Measurements from ENCODE around the gene AGAP3.

AGAP3 gene

DNA sequence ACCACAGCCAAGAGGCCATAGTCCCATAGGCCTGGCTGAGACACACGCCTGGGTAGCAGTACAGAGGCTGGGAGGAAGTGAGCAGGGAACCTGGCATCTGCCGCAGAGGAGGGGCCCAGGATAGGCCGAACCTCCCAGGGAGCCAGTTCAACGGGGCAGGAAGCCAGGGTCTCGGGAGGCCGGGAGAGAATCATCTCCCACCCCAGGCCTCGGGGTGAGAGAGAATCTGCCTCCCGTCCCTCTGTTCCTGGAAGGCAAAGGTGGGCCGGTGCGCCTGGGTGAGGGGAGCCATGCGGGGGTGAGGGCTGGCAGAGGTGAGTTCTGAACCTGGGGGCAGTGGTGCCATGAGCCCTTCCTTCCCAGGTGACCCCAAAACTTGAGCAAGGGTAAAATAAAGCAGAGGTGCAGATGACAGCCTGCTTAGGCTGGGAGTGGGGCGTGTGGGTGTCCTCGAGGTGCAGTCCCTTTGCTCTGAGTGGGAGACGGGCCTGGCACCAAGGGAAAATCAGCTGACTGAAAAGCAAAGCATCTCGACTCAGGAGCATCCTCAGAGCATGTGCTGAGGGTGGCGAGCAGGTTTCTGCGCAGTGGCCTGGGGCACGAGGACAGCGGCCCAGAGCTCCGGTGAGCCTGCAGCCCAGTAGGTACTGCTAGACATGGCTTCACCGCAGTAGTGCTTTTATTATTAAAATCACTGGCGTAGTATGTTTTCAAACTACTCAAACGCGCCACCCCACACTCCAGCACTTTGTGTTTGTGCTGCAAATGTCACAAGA is 15.5 kb downstream of the AGAP3 start:
- H3K27ac ChIP-seq: no peak overlapping the region
- TF ChIP-seq, protein P1, sequence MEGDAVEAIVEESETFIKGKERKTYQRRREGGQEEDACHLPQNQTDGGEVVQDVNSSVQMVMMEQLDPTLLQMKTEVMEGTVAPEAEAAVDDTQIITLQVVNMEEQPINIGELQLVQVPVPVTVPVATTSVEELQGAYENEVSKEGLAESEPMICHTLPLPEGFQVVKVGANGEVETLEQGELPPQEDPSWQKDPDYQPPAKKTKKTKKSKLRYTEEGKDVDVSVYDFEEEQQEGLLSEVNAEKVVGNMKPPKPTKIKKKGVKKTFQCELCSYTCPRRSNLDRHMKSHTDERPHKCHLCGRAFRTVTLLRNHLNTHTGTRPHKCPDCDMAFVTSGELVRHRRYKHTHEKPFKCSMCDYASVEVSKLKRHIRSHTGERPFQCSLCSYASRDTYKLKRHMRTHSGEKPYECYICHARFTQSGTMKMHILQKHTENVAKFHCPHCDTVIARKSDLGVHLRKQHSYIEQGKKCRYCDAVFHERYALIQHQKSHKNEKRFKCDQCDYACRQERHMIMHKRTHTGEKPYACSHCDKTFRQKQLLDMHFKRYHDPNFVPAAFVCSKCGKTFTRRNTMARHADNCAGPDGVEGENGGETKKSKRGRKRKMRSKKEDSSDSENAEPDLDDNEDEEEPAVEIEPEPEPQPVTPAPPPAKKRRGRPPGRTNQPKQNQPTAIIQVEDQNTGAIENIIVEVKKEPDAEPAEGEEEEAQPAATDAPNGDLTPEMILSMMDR (conservative IDR thresholded peaks at IDR 0.05): no peak

DNA sequence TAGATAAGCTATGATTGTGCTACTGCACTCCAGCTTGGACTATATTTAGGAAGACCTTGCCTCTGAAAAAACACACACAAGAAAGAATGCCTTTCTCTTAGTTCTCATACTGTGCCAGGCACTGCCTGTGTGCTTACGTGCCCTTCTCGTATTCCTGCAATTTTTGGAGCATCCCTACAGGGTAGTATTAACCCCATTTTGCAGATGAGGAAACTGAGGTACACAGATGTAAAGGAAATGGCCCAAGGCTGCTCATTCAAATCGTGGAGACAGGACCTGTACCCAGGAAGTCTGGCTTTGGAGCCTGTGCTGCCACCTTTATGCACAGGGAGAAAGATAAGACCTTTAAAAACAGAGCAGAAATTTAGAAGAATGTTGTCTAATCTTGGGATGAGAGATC is 16.7 kb downstream of the AGAP3 start:
- H3K27ac ChIP-seq: no peak overlapping the region
- TF ChIP-seq, protein P1 (conservative IDR thresholded peaks at IDR 0.05): no peak
- TF ChIP-seq ZFX (IDR thresholded peaks at IDR 0.05): no peak

DNA sequence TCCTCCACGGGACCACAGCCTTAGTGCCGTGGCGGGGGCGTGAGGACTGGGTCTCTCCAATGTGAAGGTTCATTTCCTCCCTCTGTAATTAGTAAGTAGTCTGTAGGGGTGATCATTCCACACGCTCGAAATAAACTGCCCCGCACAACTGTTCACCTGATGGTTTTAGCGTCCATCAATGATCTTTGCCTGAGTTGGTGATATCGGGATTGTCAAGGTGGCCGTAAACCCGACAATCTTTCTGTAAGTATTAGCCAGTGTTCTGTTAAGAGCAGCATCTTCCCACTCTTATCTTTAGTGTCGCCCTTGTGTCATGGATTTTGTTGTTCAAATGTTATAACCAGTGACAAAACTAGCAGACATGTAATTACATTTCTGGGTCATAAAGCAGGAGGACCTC is 17.7 kb downstream of the AGAP3 start:
- TF ChIP-seq ZFX (IDR thresholded peaks at IDR 0.05): no peak
- TF ChIP-seq, protein P1 (conservative IDR thresholded peaks at IDR 0.05): no peak
- H3K27ac ChIP-seq: no peak overlapping the region

DNA sequence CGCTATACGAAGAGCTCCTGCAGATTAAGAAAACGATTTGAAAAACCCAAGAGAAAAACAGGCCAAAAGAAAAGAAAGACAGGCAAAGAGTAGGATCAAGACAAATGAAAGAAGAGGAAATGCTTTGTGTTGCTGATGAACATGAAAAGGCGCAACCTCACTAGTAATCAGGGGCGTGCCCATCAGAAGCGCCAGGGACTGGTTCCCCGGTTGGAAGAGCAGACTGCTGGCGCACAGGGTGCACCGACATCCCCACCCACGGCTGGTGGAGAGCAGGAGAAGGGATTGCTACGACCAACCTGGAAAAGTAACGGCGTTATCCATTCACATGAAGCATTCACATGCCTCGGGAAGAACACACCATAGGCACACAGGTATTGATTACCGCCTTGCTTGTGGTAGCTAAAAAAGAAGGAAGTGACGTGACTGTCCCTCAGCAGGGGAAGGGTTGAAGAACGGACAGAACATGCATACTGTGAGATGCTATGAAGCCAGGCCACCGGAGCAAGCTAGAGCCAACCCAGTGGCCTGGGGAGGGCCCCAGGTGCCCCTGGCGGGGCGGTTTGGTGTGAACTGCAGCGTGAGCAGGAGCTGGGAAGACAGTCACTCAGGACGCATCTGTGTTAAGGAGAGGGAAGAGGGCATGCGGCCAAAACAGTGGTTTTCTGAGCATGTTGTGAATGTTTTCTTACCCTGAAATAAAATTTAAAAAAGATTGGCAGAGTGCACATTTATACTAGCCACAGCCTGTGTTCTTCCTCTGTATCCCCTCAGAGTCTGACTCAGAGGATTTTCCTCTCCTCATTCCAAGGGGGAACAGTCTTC is 18.3 kb downstream of the AGAP3 start:
- TF ChIP-seq, protein P1 (conservative IDR thresholded peaks at IDR 0.05): no peak
- TF ChIP-seq ZFX (IDR thresholded peaks at IDR 0.05): no peak
- H3K27ac ChIP-seq: no peak overlapping the region

DNA sequence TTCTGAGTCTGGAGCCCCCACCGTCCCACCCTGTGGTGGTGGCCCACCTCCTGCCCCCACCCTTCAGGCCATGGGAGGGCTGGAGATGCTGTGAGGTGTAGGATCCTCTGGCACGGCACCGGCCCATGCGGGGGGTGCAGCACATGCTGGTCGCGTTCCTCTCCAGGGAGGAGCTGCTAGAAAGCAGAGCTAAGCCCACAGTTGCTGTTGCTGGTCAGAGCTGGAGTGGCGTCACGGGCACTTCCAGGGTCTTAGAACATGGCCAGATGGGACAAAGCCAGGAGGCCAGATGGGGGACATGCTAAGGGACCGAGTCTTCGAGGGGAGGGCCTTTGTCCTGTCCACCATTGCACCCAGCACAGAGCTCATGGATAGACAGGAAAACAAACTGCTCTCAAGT is 21.6 kb downstream of the AGAP3 start:
- TF ChIP-seq, protein P1 (conservative IDR thresholded peaks at IDR 0.05): no peak
- no peak overlapping the region for H3K27ac ChIP-seq

DNA sequence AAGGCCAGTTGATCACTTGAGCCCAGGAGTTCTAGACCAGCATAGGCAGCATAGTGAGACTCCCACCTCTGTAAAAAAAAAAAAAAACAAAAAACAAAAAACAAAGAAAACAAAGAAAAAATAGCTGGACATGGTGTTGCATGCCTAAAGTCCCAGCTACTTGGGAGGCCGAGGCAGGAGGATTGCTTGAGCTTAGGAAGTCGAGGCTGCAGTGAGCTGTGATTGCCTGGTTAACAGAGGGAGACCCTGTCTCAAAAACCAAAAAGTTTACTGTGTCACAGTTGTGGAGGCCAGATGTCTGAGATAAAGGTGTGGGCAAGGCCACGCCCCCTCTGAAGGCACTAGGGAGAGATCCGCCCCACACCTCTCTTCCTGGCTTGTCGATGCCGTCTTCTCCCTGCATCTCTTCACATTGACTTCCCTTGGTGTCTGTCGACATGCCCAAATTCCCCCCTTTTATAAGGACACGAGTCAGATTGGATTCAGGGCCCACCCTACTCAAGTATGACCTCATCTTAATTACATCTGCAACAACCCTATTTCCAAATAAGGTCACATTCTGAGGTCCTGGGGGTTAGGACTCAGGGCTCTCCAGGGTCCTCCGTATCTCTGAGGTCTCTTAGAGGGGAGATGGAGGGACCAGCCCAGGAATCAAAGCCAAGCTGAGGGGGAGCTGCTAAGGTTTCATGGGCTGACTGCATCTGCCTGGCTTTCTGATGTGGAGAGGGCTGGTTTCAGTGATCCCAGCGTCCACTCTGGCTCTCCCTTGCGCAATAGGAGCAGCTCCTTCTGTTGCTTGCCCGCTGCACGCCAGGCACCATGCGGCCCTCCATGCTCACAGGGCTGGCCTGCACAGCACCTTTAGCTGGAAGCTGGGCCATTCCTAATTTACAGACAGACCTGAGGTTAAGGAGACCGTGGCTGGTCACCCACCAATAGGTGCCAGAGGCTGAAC is 23.1 kb downstream of the AGAP3 start:
- no peak for TF ChIP-seq ZFX (IDR thresholded peaks at IDR 0.05)
- TF ChIP-seq, protein P1 (conservative IDR thresholded peaks at IDR 0.05): no peak
- H3K27ac ChIP-seq: no peak overlapping the region

Data from C4-2B (cell line).